PFSK-1 (cell line): Measurements from ENCODE around the gene ACSL3.

Experiments
- FOXP2 ChIP-seq: optimal IDR thresholded peaks from 2 replicates; pipeline ENCODE3; 2011; ENCODE audit warnings: borderline replicate concordance, control low read depth, inconsistent platforms; ENCODE audit not compliant: insufficient read depth; ENCODE audit errors: extremely low read length, extremely low read depth
- POLR2AphosphoS5 ChIP-seq: IDR thresholded peaks from 2 replicates; pipeline ENCODE4 v1.6.1; 2012; ENCODE audit warnings: low read depth, mild to moderate bottlenecking, control low read depth, low read length, moderate library complexity
- SIN3A ChIP-seq: IDR thresholded peaks from 2 replicates; pipeline ENCODE4 v1.6.1; 2012; ENCODE audit warnings: mild to moderate bottlenecking, low read length, moderate library complexity, borderline replicate concordance; ENCODE audit not compliant: insufficient read depth
- TAF1 ChIP-seq: IDR thresholded peaks from 2 replicates; pipeline ENCODE4 v1.6.1; 2012; ENCODE audit warnings: low read length, control low read depth, borderline replicate concordance; ENCODE audit not compliant: insufficient read depth

DNA sequence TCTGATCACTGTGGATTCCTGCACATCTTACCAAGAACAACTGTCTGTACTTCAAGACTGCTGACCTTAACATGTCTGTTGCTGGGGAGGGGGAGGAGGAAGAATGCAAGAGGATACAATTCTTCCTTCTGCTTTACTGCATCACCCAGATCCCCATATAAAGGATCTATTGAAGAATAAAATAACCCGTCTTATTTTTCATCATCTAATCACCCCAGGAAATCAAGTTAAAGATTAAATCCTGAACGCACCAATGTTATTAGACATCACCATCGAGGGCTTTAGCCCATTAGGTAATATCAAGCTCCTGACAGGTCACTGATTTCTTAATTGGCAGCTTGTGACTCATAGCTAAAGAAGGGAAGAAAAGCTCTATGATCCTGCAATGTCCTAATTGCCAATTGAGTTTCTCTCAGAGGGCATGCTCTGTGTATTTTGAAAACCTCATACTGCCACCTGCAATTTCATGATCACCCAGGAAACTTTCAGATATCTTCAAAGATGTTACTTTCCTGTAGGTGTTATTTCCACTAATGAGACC, 115.8 kb downstream of the ACSL3 start:
- TF ChIP-seq POLR2AphosphoS5 (no peak), TAF1 (no peak), SIN3A (no peak), FOXP2 (no peak)
